ENCODE data around the gene PGC.
A peak's percentile ranks its signal among the peaks of the same experiment; 100 is the strongest.

- TF ChIP-seq CTCF (IDR thresholded peaks at IDR 0.05 in 8 of 11, conservative IDR thresholded peaks at IDR 0.05 in 3 of 11) (no peak), POLR2AphosphoS5 (IDR thresholded peaks at IDR 0.05) (peak in 1 of 3 donors; percentile 39), POLR2A (IDR thresholded peaks at IDR 0.05) (no peak)
Observed at GRCh38 chr6:41711323-41712038, 35.7 kb downstream of the PGC start.
